Kidney capillary endothelial cell (primary cell): Measurements from ENCODE around the gene GPR146.
"Not testable (repeated sequence)": the region's sequence is repeated elsewhere in the genome, so short reads cannot be mapped to it uniquely, and the experiment has no call there.

Experiments
- DNase-seq: peaks from one replicate; pipeline ENCODE4 v3.0.0-alpha.2; 2018; ENCODE audit warnings: low spot score

The GPR146 gene

GRCh38 chr7:1058311-1058710, 14.0 kb downstream of the GPR146 start:
- DNase-seq = no peak

DNA sequence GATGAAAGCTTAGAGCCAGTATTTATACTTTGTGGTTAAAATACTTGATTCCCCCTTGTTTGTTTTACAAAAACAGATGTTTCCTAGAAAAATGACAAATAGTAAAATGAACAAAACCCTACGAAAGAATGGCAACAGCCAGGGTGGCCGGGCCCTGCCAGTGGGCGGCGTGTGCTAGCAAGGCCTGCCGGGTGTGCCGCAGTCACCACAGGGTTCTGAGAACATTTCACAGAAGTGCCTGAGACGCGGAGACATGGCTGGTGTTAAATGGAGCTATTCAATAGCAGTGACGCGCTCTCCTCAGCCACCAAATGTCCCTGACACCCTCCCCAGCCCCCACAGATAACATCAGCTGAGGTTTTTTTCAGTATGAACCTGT, 14.5 kb downstream of the GPR146 start:
- no peak for DNase-seq

DNA sequence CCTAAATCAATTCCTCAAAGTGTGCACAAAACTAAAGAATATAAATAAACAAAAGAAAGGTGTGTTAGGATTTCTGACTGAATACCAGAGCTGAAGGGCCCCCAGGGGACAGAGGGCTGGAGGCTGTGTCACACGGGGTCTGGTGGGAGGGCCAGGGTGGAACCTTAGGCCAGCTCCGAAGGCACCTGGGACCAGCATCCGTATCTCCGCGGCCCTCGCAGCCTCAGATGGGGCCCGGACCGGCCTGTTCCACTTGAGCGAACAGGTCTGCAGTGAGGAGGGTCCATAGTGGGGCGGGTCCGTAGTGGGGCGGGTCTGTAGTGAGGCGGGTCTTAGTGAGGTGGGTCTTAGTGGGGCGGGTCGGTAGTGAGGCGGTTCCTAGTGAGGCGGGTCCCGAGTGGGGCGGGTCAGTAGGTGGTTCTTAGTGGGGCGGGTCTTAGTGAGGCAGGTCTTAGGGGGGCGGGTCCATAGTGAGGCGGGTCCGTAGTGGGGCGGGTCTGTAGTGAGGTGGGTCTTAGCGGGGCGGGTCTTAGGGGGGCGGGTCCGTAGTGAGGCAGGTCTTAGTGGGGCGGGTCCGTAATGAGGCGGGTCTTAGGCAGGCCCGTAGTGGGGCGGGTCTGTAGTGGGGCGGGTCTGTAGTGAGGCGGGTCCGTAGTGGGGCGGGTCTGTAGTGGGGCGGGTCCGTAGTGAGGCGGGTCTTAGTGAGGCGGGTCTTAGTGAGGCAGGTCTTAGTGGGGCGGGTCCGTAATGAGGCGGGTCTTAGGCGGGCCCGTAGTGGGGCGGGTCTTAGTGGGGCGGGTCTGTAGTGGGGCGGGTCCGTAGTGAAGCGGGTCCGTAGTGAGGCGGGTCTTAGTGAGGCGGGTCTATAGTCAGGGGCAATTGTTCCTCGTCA, 15.1 kb downstream of the GPR146 start:
- DNase-seq = no peak

DNA sequence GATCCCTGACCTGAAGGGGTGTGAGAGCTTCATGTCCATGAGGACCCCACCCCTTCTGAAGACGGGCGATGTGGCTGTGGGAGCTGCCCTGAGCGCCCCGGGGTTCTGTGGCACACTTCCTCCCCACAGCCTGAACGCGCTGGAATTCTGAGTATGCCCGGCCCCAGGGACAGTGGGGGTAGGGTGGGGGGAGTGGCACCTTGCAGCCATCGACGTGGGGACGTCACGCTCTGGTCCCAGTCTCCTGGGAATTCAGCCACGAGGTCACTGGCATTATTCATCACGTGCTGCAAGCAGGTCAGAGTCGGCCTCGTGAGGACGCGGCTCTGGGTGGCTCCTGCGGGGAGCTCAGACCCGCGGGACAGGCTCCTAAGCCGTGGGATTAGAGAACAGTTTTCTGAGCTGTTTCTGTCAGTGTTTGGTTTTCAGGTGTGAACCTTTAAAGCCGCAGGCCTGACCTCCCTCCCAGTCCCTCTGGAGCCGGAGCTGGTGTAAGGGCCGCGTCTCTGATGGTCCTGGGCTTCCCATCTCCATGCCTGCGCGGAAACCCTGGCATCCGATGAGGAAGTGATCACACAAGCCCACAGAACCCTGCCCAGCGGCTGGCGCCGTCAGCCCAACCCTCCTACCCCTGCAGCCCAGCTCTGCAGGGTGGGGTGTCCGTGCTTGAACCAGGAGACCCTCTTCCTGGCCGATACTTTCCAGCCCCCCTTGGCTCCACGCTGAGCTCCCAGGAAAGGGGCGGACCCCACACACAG, 16.1 kb downstream of the GPR146 start:
- DNase-seq = peak; percentile 51

DNA sequence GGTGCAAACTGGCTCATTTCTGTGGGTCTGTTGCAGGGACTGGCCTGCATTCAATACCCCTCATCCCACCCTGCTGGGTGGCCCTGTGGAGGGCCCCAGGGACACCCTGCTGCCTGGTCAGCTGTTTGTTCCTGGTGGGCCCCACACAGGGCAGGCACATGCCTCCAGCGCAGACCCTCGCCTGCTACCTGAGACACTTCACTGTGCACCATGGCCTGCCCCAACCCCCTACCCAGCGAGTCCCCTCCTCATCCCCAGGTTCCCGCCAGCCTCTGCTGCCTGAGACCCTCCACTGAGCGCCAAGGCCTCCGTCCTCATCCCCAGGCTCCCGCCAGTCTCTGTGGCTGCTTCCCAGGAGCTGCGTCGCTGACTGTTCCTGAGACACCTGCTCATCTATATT, 16.8 kb downstream of the GPR146 start:
- no peak for DNase-seq

- DNase-seq = no peak
Observed at GRCh38 chr7:1062296-1063294, 18.2 kb downstream of the GPR146 start.

DNA sequence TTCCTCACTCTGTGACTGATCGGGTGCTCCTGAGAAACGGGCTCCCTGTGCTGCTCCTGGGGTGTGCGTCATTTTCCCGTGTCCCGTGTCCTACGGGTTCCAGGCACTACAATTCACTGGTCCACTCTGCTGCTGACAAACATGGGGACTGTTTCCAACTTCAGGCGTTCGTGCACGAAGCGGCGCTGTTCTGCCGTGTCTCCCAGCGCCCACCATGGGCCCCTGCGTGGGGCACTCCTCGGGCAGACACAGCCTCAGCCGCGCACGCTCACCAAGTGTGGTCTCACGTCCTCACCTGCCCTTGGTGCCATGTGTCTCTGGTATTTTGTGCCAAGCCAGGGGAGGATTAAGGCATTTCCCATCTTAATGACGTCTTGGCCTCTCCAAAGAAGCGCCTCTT, 19.0 kb downstream of the GPR146 start:
- no peak for DNase-seq

- no peak for DNase-seq
Observed at GRCh38 chr7:1064581-1064980, 20.2 kb downstream of the GPR146 start.

DNA sequence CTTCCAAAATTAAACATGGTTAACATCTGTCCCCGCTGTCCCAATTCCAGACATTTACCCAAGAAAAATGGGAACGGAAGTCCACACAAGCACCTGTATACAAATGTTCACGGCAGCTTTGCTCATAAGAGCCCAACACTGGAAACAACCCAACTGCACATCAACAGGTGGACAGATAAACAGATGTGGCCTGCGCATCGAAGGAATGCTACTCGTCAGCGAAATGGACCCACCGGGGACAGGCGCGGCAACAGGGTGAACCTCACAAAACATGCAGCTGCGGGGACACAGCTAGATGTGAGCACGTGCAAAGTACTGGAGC, 20.9 kb downstream of the GPR146 start:
- DNase-seq = no peak

DNA sequence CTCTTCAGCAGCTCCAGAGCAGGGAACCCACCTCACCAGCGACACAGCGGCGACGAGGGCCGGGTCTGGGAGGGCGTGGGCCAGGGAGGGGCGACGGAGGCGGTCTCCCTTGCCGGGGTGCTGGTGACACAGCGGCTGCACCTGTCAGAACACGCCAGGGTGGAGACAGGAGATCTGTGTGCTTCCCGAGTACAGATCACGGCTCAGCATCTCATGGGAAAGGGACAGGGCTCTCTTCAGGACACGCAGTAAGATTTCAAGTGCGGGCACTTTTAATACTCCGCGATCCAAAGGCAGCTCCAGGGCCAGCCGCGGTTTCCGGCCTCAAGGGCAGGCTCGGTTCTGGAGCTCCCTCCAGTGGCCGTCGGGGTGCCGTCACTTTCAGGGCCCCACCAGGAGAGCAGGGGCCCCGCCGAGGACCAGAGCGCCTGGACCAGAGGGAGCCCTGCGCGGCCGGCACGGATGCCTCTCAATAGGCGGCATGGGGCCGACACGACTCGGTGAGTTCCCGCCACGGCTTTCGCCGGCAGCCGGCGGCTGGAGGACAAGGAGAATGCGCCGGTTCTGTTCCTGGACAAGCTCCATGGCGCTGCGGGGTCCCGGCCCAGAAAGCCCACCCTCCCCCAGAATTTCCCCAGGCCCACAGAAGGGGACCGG, 21.4 kb downstream of the GPR146 start:
- DNase-seq = peak; percentile 73

DNA sequence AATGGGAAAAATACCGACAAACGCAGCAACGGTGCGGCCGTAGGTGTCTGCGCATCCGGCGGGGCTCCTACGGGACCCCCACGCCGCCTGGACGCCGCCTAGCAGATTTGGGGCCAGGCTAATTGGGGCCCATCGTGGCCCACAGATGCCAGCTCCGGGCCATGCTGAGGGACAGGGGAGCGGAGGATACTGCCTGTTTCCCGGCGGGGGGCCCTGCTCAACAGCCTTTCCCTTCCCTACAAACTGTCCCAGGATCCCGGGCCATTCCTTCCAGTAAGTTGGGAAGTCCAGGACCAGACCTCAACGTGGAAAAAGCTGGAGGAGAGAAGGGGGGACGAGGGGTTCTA, 21.9 kb downstream of the GPR146 start:
- no peak for DNase-seq

GRCh38 chr7:1068013-1068412, 23.7 kb downstream of the GPR146 start:
- no peak for DNase-seq

DNA sequence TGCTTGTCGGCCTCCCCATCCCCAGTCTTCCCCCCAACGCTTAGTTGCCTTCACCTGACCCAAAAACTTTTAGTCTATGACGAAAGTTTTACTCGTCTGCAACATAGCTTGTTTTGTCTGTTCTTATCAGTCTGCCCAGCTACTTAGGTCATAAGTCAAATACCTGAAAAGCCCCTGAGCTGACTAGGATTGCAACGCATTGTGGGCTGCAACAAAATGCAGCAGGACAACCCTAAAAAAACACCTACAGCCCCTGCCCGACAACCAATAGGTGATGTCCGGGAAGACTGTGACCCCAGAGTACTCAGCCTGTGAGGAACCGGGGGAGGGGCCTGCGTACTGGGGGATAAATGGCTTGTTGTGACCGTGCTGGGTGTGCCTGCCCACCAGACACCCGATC, 24.3 kb downstream of the GPR146 start:
- no peak for DNase-seq

- DNase-seq = no peak
Observed at GRCh38 chr7:1070544-1071011, 26.2 kb downstream of the GPR146 start.

- DNase-seq = no peak
Observed at GRCh38 chr7:1071731-1072254, 27.4 kb downstream of the GPR146 start.

GRCh38 chr7:1073142-1073977, 29.0 kb downstream of the GPR146 start:
- no peak for DNase-seq

- DNase-seq = not testable (repeated sequence)
Observed at GRCh38 chr7:1074018-1074417, 29.7 kb downstream of the GPR146 start.

GRCh38 chr7:1074593-1075431, 30.5 kb downstream of the GPR146 start:
- DNase-seq = no peak

GRCh38 chr7:1076184-1077072, 32.1 kb downstream of the GPR146 start:
- DNase-seq = no peak
